Measurements from ENCODE around the gene PEX10. TPM values are rescaled to one million over a fixed set of nuclear protein-coding genes. Genes with fewer than 3 reads are reported as not detected.

PEX10 gene
- total RNA-seq, 6 experiments from 2014 or later: 7.4 to 24.3 (median 10.5) TPM

- Histone ChIP-seq H3K4me1 (peaks cover 0 to 11% (median 2%) of the 10 kb centered on the region in 4 donors), H3K27ac (no peak overlapping the region), H3K4me3 (no peak overlapping the region), H3K36me3 (peaks cover 0 to 29% (median 13%) of the 10 kb centered on the region in 4 donors), H3K27me3 (no peaks in the 10 kb centered on the region), H3K9me3 (no peaks in the 10 kb centered on the region)
- no peak for DNase-seq
- TF ChIP-seq POLR2A (IDR thresholded peaks at IDR 0.05) (no peak), CTCF (IDR thresholded peaks at IDR 0.05) (no peak)
- intact Hi-C loops (cut with DNase I): no loop called here
- ATAC-seq: no peak
- WGBS (ENCODE audit: insufficient coverage, low coverage, low lambda C conversion rate, missing lambda C conversion rate): 85% methylated on average over 4 of the region's 8 CpGs
Measured at GRCh38 chr1:2407991-2408275, 4.4 kb downstream of the PEX10 start.

- no peaks in the 10 kb centered on the region for H3K27me3 ChIP-seq
- ATAC-seq (peak in 1 of 4 donors; percentile 4), DNase-seq (peak in 1 of 3 donors; percentile 70)
- TF ChIP-seq CTCF (IDR thresholded peaks at IDR 0.05) (no peak), POLR2A (IDR thresholded peaks at IDR 0.05) (no peak)
- H3K4me3 ChIP-seq: no peak overlapping the region
- H3K9me3 ChIP-seq: no peaks in the 10 kb centered on the region
- peaks cover 0 to 11% (median 2%) of the 10 kb centered on the region in 4 donors for H3K4me1 ChIP-seq
- intact Hi-C loops (cut with DNase I): no loop called here
- no peak overlapping the region for H3K27ac ChIP-seq
- 72% methylated on average over 12 of the region's 25 CpGs for WGBS (ENCODE audit: insufficient coverage, low coverage, low lambda C conversion rate, missing lambda C conversion rate)
- H3K36me3 ChIP-seq: peaks cover 0 to 31% (median 16%) of the 10 kb centered on the region in 4 donors
Measured at GRCh38 chr1:2407166-2407990, 5.0 kb downstream of the PEX10 start.

- no peak overlapping the region for H3K4me3 ChIP-seq
- H3K27me3 ChIP-seq: no peaks in the 10 kb centered on the region
- intact Hi-C loops (cut with DNase I): no loop called here
- DNase-seq (no peak), ATAC-seq (no peak)
- WGBS (ENCODE audit: insufficient coverage, low coverage, low lambda C conversion rate, missing lambda C conversion rate): 51% methylated on average over 3 of the region's 26 CpGs
- peaks cover 0 to 40% (median 19%) of the 10 kb centered on the region in 4 donors for H3K36me3 ChIP-seq
- peaks cover 0 to 7% (median under 1%) of the 10 kb centered on the region in 4 donors for H3K4me1 ChIP-seq
- H3K9me3 ChIP-seq: no peaks in the 10 kb centered on the region
- TF ChIP-seq CTCF (IDR thresholded peaks at IDR 0.05) (no peak), POLR2A (IDR thresholded peaks at IDR 0.05) (no peak)
- H3K27ac ChIP-seq: no peak overlapping the region
Measured at GRCh38 chr1:2406451-2407041, 5.8 kb downstream of the PEX10 start.

GRCh38 chr1:2405588-2406295 lies 6.6 kb downstream of the PEX10 start:
- peaks cover 0 to 44% (median 20%) of the 10 kb centered on the region in 4 donors for H3K36me3 ChIP-seq
- no peak overlapping the region for H3K27ac ChIP-seq
- H3K9me3 ChIP-seq: no peaks in the 10 kb centered on the region
- intact Hi-C loops (cut with DNase I): no loop called here
- H3K4me3 ChIP-seq: no peak overlapping the region
- ATAC-seq (no peak), DNase-seq (no peak)
- TF ChIP-seq CTCF (IDR thresholded peaks at IDR 0.05) (no peak), POLR2A (IDR thresholded peaks at IDR 0.05) (no peak)
- 83% methylated on average over 1 of the region's 28 CpGs for WGBS (ENCODE audit: insufficient coverage, low coverage, low lambda C conversion rate, missing lambda C conversion rate)
- H3K4me1 ChIP-seq: peaks cover 0 to 4% (median 0%) of the 10 kb centered on the region in 4 donors
- H3K27me3 ChIP-seq: no peaks in the 10 kb centered on the region
